GM12874 (cell line): ENCODE results near the gene AEBP2.

ENCODE experiments used
- CTCF ChIP-seq: IDR thresholded peaks from 2 replicates; pipeline ENCODE4 v1.5.1; 2011; ENCODE audit warnings: low read depth, mild to moderate bottlenecking, control low read depth, low read length, moderate library complexity; ENCODE audit not compliant: insufficient read depth

AEBP2 gene

GRCh38 chr12:19402743-19403431 lies 36.4 kb upstream of the AEBP2 start:
- TF ChIP-seq CTCF = no peak

GRCh38 chr12:19404242-19404880 lies 34.9 kb upstream of the AEBP2 start:
- TF ChIP-seq CTCF = no peak

GRCh38 chr12:19409376-19409775 lies 29.9 kb upstream of the AEBP2 start:
- TF ChIP-seq CTCF = no peak

- TF ChIP-seq CTCF = no peak
These were observed 29.1 kb upstream of the AEBP2 start for GRCh38 chr12:19410211-19410610.

- TF ChIP-seq CTCF = no peak
These were observed 28.6 kb upstream of the AEBP2 start for GRCh38 chr12:19410629-19411185.

- no peak for TF ChIP-seq CTCF
These were observed 27.8 kb upstream of the AEBP2 start for GRCh38 chr12:19411234-19412204.

- TF ChIP-seq CTCF = no peak
These were observed 26.4 kb upstream of the AEBP2 start for GRCh38 chr12:19412844-19413243.
